ENCODE data around the gene GPHA2.

DNA sequence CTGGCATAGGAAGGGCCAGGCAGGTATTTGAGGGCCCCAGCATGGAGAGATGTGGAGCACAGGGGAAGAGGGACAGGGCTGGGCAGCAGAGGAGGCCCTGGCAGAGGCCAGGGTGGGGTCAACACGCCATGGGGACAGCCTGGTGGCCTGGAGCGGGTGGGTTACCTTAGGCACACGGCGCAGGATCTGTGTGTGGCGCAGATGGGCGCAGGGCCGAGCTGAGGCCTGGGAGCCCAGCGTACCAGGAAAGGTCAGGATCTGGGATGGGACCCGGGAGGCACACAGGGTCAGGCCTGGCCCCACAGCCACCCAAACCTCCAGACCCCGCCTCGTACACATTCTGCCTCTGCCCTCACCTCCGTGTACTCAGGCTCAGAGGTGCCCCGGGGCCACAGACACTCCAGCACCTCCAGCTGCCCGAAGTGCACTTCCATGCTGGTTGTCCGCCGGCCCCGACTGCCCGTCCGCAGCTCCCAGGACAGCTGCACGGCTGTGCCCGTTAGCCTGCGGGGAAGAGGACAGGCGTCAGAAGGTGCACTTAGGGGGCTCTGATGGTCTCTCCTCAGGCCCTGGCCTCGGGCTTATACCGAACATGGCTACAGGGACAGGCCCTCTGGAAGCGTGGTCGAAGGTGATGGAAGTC lies 25.1 kb downstream of the GPHA2 start:
- TF ChIP-seq CTCF (IDR thresholded peaks at IDR 0.05; ENCODE audit: low read length) = no peak
- TF ChIP-seq EZH2phosphoT487 (IDR thresholded peaks at IDR 0.05; ENCODE audit: low read length) = no peak
- TF ChIP-seq EZH2 (optimal IDR thresholded peaks at IDR 0.05; ENCODE audit: low read depth, low read length) = no peak
